Right ventricle myocardium superior (tissue), 1 donor: Measurements from ENCODE around the gene CENPM. TPM values are rescaled to one million over a fixed set of nuclear protein-coding genes. Genes with fewer than 3 reads are reported as not detected.

Experiments used
- ATAC-seq: fragments of 200-7000 bp; cut with Tn5 transposase; one replicate; pipeline ENCODE4 v1.9.1; 2020; ENCODE audit warnings: mild to moderate bottlenecking; ENCODE audit not compliant: poor library complexity
- DNase-seq: peaks from one replicate; pipeline ENCODE4 v3.0.0-alpha.2; 2020
- intact Hi-C: fragments of 100-400 bp; cut with DNase I; formaldehyde crosslinking; loops from one replicate; pipeline ENCODE4 v1.11.2; 2022
- total RNA-seq: library from RNA; stranded (reverse); fragmentation: NEBNext Ultra II Directional; extraction: Animal tissue kit (Norgen Biotek cat#: 25700); gene quantifications from one replicate; pipeline ENCODE4 v1.2.1, GENCODE V29; 2021
- donor health status: DM: no; HTN: yes; CAD: no; lungs with severe emphysema.

Gene CENPM
- total RNA-seq, 1 donor from 2014 or later, result 0.59 TPM

DNA sequence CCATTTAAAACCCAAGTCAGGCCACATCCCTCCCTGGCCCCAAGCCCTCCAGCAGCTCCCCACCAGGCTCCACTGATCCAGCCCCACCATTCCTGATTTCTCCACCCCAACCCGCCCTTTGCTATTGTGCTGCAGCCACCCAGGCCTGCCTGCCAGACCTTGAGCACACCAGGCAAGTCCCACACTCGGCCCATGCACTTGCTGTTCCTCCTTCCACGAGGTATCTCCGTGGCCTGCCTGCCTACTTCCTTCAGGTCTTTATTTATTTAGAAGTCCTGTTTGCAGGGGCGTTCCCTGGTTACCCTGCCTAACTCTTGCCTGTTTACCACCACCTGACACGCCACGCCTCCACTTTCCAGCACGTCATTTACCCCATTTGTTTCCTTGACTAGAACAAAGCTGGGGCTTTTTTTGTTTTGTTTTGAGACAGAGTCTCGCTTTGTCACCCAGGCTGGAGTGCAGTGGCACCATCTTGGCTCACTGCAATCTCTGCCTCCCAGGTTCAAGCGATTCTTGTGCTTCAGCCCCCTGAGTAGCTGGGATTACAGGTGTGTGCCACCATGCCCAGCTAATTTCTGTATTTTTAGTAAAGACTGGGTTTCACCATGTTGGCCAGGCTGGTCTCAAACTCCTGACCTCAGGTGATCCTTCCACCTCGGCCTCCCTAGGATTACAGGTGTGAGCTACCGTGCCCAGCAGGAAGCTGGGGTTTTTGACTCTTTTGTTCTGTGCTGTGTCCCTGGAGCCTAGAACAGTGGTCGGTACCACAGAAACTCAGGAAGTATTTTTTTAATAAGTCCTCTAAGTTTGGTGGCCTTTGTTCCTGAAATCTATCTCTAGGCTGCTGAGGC lies 6.7 kb downstream of the CENPM start:
- intact Hi-C loops, result loop anchor here (2.0 to 5.0 kb wide), 2 partner anchors 191 to 243 kb away; partner anchors contain the start of gene MEI1
- DNase-seq, result peak; percentile 47
- no peak for ATAC-seq

DNA sequence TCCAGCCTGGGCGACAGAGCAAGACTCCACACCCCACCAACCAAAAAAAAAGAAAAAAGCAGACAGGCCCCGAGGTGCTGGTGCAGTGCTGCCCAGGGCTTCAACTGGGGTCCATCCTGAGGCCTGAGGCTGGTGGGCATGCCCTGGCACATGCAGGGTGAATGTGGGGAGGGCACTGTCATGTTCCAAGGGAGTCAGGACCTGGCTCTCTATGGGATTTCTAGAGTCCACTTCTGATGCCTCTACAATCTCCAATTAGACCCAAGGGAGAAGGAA lies 10.1 kb downstream of the CENPM start:
- intact Hi-C loops, result no loop called here
- no peak for ATAC-seq

DNA sequence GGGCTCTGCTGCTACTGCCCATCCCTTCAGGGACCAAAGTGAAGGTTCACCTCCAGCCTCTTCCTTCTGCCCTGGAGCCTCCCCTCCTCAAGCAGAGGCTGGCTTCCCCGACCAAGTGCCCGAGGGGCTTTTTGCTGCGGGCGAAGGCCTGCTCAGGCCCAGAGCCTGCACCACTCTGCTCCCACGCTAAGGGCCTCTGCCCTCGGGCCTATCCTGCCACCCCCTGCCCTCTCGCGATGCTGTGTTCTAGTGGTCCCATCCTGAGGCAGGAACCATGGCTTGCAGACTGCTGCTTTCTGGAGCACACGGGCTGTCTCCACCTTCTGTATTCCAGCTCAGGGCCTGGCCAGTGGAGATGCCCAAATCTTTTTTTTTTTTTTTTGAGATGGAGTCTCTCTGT lies 11.4 kb downstream of the CENPM start:
- ATAC-seq (no peak), DNase-seq (peak; percentile 36)
- intact Hi-C loops, result no loop called here

More for the DNA sequence above, 10.1 kb downstream of the CENPM start:
- DNase-seq, result no peak

DNA sequence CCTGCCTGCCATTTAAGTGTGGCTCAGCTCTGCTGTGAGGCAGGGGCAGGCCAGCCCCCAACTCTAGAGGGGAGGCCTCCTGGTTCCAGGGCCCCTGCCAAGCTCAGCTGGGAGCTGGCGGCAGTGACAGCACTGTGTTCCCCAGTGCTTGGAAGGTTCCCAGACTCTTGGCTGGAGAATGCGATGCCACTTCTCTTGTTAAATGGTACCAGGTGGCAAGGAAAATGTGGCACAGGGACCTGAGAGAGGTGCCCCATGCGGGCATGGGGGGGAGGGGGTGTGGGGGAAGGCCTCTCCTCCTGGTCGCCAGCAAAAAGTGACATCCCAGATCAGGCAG lies 12.0 kb downstream of the CENPM start:
- DNase-seq, result peak; percentile 69
- intact Hi-C loops, result no loop called here
- peak; percentile 83 for ATAC-seq

DNA sequence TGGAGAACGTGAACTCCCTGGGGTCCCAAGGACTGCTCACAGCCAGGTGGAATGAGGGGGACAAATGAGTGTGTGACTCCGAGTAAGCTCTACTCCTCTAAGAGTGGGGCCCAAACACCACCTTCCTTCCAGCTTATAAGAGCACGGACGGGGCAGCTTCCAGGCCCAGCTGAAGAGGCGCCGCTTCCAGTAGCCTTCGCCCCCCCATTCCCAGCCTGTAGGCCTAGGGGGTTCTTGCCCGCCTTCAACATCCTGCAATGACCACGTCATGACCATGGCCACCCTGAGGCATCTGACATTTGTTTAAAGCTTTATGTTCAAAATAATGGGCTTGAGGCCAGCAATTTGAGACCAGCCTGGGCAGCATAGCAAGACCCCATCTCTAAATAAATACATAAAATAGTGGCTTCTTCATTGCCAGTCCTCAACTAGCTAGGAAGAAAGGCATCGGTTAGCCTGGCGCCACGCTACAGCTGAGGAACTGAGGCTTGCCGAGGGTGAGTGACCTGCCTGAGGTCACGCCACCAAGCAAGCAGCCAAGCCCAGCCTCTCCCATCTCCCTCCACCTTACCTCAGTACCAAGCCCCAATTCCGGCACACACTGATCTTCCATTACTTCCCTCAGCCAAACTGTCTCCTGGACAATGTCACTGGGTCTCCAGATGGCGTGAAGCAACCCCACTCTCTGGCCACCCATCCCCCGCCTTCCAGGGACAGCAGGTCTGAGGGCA lies 12.5 kb downstream of the CENPM start:
- intact Hi-C loops, result no loop called here
- peak; percentile 54 for ATAC-seq
- no peak for DNase-seq

DNA sequence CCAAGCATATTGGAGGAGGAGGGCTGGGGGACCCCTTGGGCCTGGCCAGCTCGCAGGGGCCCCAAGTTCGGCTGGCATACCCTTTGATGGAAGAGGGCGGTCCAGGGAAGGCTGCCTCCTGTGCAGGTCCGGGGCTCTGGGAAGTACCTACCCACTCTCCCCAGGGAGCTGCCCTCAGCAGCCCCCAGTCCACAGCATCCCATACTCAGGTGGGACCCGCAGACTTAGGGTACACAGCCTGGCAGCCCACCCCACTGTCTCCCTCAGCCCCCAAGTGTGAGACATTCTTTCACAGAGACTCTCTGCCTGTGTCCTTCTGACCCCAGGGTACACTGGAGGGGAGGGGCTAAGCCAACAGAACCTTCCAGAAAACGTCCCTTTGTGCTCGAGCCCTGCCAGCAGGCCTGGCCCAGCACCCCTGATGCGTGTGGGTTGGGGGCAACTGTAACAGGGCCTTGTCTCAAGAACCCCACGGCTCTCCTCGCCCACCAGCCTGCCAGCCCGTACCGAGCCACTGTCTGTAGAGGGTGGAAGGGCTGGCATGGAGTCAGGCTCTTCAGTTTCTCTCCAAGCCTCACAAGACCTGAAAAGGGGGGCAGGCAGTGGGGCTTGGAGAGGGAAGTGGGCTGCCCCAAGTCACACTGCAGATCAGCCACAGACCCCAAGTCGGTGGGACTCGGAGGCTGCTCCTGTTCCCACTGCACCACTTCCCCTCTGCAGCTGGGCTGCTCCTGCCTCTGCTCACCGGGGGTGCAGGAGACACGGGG lies 13.4 kb downstream of the CENPM start:
- peak; percentile 38 for DNase-seq
- ATAC-seq, result no peak
- intact Hi-C loops, result no loop called here

DNA sequence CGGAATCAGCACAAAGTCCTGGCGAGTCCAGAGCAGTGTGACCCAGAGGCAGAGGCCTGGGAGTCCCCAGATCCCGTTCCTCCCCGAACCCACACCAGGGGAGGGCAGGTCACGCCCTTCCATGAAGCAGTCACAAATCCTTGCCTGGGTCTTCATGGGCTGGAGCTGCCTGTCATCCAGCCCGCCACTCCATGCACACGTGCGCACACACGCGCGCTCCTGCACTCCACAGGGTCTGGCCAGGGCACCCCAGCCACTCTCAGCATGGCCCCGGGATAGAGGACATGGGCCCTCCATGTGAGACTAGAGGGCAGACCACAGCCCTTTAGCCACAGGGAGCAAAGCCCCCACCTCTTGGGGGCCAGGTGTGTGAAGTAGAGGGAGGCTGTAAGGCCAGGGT lies 14.6 kb downstream of the CENPM start:
- intact Hi-C loops, result no loop called here
- DNase-seq (no peak), ATAC-seq (no peak)

DNA sequence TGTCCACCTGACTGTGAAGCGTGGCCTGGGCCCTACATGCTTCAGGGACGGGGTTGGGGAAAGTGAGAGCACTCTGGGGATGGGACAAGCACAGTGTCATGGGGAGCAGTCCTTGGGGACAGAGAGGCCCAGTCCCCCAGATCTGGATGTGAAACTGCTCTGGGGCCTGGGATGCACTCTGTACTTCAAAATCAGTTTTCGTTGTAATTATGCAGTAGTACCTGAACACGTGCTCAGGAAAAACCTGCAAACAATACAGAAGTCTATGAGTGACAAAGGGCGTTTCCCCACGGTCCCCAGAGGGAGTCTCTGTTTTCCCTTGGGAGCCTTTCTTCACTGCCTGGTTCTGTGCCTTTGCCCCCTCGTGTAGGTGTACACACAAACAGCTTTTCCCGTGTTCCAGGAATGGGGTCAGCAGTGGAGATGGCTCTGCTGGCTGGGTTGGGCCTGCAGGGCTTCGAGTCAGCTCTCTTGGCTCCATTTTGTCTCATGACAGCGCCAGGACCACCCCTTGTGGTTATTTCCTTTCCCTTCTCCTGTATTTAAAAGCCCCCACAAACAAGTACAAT lies 15.2 kb downstream of the CENPM start:
- DNase-seq, result no peak

DNA sequence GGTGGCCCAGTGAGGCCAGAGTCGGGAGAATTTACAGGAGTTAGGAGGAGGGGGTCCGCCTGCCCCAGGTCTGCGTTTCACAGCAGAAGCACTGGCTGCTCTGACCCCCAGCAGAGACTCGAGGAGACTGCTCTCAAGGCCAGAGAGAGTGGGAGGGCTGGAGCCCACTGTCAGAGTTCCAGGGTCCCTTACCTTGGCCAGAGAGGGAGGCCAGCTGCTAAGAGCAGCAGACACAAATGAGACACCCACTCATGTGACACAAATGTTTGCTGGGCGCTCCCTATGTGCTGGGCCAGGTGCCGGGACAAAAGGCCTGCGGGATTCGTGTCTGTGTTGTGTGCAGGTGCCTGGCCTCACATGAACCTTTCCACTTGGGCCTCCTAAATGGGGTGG lies 17.5 kb downstream of the CENPM start:
- intact Hi-C loops, result no loop called here
- no peak for ATAC-seq
- peak; percentile 27 for DNase-seq

More for the DNA sequence above, 15.2 kb downstream of the CENPM start:
- intact Hi-C loops, result no loop called here
- ATAC-seq, result no peak

DNA sequence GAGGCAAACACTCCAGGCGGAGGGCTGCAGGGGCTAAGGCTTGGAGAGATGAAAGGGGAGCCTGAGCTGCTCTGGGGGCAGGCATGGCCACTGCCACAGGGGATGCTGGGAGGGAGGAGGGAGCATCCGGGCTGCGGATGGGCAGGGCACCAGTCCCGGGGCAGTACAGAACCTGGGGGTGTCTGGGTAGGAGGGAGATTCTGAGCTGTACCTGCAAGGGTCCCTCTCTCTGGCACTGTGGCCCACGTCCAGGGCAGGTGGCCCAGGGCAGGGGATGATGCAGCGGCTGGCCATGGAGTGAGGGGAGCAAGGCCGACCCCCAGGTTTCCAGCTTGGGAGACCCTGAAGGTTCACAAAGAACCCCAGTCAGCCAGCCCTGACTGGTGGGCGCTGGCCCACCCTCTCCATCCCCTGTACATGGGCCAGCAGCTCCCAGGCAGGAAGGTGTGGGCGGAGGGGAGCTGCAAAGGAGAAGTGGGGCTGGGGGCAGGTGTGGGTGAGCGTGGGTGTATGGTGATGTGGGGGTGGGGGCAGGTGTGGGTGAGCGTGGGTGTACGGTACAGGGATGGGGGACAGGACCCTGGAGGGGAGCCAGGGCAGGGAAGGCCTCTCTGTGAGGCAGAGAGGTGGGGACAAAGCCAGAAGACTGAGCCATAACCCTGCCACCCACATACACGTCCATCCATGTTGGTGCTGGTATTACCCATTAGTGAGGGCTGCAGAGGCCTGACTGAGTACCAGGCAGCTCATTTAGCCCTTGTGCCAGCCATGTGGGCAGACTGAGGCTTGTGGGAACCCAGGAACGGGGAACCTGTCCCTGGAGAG lies 18.1 kb downstream of the CENPM start:
- intact Hi-C loops, result no loop called here
- ATAC-seq (no peak), DNase-seq (no peak)

DNA sequence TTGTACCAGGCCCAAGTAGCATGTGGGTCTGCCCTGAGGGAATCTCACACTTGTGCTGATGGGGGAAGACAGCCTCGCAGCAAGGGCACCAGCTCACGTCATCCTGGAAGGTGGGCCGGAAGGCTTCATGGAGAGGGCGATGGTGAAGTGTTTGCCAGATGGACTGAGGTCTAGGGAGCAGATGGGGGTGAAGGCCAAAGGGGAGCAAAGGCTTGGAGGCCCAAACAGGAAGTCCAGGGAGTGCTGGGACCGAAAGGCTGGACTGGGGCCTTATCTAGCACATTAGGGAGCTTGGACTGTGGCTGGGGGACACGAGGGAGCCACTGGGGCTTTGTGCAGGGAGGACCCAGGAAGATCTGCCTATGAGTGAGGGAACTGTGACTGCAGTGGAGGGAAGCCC lies 19.1 kb downstream of the CENPM start:
- intact Hi-C loops, result no loop called here
- ATAC-seq, result no peak
- DNase-seq, result no peak

DNA sequence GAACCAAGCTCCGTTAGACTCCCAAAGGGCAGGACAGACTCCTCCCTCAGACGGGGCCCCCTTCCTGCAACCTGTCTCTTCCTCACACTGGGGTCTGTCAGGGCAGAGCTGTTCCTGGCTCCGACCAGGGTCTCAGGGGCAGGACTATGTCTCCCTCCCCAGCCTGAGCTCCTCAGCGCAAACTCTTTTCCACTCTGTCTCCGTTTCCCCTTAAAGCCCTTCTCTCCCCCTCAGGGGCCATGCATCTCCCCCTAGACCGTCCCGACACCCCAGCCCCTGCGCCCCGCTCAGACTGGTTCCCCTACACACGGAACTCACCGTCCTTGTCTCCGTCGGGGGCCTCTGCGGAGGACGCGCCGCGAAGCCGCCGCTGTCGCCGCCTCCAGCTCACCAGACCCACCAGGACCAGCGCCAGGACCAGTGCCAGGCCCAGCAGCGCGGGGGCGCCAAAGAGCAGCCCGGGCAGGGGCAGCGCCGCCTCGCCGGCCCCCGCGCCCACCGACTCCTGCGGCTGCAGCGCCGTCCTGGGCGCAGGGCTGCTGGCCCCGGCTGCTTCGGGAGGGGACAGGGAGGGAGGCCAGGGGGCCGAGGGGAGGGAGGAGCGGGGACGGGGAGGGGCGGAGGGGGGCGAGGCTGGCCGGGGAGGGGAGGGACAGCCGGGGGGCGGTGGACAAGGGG lies 21.0 kb downstream of the CENPM start:
- intact Hi-C loops, result no loop called here
- ATAC-seq (peak; percentile 86), DNase-seq (peak; percentile 79)

DNA sequence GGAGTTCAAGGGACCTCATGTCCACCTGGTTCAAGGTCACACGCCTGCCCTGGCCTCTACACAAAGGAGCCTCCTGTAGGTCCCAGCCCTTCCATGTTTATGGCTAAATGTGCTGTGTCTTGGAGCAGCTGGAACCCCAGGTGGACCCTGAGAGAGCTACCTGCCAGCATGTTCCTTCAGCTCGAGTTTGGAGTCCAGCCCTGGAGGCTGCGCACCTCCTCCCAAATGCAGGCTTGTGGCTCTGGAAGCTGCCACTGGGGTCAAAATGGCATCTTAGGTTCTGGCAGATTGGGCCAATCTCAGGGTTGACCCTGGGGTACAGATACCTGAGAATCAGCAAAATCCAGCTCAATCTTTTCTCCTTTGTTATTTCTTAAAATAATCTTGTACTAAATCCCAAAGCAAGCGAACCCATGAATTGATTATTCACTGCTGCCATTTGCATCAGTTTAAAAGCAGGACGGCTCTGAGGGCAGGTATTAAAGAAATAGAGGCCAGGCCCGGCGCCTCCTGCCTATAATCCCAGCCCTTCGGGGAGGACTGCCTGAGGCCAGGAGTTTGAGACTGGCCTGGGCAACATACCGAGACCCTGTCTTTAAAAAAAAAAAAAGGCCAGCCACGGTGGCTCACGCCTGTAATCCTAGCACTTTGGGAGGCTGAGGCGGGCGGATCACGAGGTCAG lies 23.2 kb downstream of the CENPM start:
- intact Hi-C loops, result no loop called here
- DNase-seq, result no peak
- ATAC-seq, result no peak

DNA sequence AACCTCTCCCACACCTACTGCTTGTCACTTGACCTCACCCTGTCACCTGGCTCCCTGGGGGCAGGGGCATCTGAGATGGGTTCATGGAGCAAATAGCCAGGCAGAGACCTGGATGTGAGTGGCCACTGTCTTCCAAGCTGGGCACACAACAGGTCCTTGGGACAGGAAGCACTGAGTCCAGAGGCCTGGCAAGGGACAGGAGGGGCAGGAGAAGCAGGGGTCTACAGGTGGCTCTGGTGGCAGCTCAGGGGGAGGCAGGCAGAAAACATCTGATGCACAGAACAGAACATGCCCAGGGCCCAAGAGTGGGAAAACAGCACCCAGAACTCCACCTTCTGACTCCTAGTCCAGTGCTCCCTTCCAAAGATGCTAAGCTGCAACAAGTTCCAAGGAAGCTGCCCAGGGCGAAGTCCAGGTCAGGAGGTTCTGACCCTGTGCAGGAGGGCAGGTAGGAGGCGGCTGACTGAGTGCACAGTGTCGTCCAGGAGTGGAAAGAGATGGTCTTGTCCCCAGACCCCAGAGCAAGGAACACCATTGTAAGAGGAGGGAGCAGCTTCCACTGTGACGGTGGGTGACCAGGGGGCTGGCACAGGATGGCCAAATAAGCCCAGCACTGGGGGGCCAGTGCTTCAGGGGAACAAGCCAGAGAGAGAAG lies 23.9 kb downstream of the CENPM start:
- DNase-seq (no peak), ATAC-seq (no peak)
- intact Hi-C loops, result no loop called here

DNA sequence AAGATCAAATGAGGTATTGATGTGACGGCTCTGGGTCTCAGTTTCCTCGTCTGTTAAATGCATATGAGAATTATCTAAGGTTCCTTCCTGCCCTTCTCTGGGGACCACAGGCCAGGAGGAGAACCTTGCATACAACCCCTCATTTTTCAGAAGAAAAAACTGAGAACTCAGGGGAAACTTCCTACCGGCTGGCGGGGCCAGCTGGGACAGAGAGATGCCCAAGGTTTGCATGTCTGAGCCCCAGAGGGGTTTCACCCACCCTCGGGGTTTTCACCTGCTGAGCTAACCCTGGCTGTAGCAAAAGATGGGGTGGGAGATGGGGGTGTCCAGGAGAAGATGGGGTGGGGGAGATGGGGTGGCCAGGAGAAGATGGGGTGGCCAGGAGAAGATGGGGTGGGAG lies 24.6 kb downstream of the CENPM start:
- intact Hi-C loops, result no loop called here
- DNase-seq (no peak), ATAC-seq (no peak)

DNA sequence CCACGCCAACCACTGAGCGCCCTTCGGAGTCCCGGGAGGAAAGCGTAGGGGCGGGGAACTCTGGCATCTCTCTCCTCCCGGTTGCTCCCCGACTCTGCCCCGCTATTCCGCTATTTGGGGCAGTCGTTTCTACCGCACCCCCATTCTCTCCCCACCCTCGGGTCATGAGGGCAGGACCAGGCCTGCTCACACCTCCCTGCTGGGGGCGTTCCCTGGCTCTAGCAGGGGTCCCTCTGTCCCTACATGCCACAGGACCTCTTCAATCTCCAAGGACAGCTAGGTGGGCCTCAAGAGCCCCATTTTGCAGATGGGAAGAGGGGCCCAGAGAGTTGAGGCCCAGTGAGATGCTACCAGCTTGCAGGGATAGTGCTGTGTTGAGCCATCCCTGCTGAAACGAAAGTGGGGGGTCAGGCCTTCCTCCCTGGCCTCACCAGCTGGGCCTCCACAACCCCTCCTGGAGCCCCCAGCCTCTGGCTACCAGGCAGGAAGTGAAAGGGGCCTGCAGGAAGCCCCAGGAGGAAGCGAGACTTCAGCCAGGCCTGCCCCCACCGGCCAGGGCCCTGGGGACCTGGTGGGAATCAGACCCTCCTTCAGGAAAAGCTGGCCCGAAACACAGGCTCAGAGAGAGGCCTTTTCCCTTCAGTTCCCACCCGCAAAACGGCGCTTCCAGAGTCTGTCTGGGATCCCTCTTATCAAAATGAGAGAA lies 26.5 kb downstream of the CENPM start:
- intact Hi-C loops, result no loop called here
- ATAC-seq (no peak), DNase-seq (no peak)
